Measurements from ENCODE around the gene CCDC192.

CCDC192 gene

GRCh38 chr5:127958421-127959011 lies 255.3 kb downstream of the CCDC192 start:
- DNase-seq (ENCODE audit: low read depth), result no peak

GRCh38 chr5:127959152-127959764 lies 256.1 kb downstream of the CCDC192 start:
- peak; percentile 35 for DNase-seq (ENCODE audit: low read depth)

- DNase-seq (ENCODE audit: low read depth), result no peak
Measured at GRCh38 chr5:127960270-127960691, 257.1 kb downstream of the CCDC192 start.

- no peak for DNase-seq (ENCODE audit: low read depth)
Measured at GRCh38 chr5:127961006-127961762, 258.0 kb downstream of the CCDC192 start.

GRCh38 chr5:127961763-127962145 lies 258.6 kb downstream of the CCDC192 start:
- no peak for DNase-seq (ENCODE audit: low read depth)

GRCh38 chr5:127962491-127962890 lies 259.3 kb downstream of the CCDC192 start:
- no peak for DNase-seq (ENCODE audit: low read depth)

- DNase-seq (ENCODE audit: low read depth), result no peak
Measured at GRCh38 chr5:127963233-127963632, 260.0 kb downstream of the CCDC192 start.

- no peak for DNase-seq (ENCODE audit: low read depth)
Measured at GRCh38 chr5:127963931-127964330, 260.7 kb downstream of the CCDC192 start.

- no peak for DNase-seq (ENCODE audit: low read depth)
Measured at GRCh38 chr5:127967323-127967982, 264.3 kb downstream of the CCDC192 start.

GRCh38 chr5:127967983-127968592 lies 264.9 kb downstream of the CCDC192 start:
- no peak for DNase-seq (ENCODE audit: low read depth)

GRCh38 chr5:127969002-127969401 lies 265.8 kb downstream of the CCDC192 start:
- DNase-seq (ENCODE audit: low read depth), result no peak

GRCh38 chr5:127969651-127970050 lies 266.5 kb downstream of the CCDC192 start:
- no peak for DNase-seq (ENCODE audit: low read depth)

- DNase-seq (ENCODE audit: low read depth), result no peak
Measured at GRCh38 chr5:127970081-127970480, 266.9 kb downstream of the CCDC192 start.

- DNase-seq (ENCODE audit: low read depth), result no peak
Measured at GRCh38 chr5:127970854-127971425, 267.7 kb downstream of the CCDC192 start.

GRCh38 chr5:127975961-127976360 lies 272.8 kb downstream of the CCDC192 start:
- DNase-seq (ENCODE audit: low read depth), result no peak

- DNase-seq (ENCODE audit: low read depth), result no peak
Measured at GRCh38 chr5:127976525-127976924, 273.3 kb downstream of the CCDC192 start.

- DNase-seq (ENCODE audit: low read depth), result no peak
Measured at GRCh38 chr5:127976991-127977717, 274.0 kb downstream of the CCDC192 start.

- DNase-seq (ENCODE audit: low read depth), result no peak
Measured at GRCh38 chr5:127978738-127979300, 275.6 kb downstream of the CCDC192 start.

GRCh38 chr5:127979475-127979874 lies 276.3 kb downstream of the CCDC192 start:
- no peak for DNase-seq (ENCODE audit: low read depth)

- DNase-seq (ENCODE audit: low read depth), result no peak
Measured at GRCh38 chr5:127980843-127981242, 277.7 kb downstream of the CCDC192 start.

GRCh38 chr5:127981498-127981897 lies 278.3 kb downstream of the CCDC192 start:
- no peak for DNase-seq (ENCODE audit: low read depth)
